B cell (primary cell): ENCODE results near the gene HOXA4. TPM values are rescaled to one million over a fixed set of nuclear protein-coding genes. Genes with fewer than 3 reads are reported as not detected.

Experiments used
- ATAC-seq: fragments of 200-7000 bp; cut with Tn5 transposase; one replicate; pipeline ENCODE4 v1.10.0; 2021; ENCODE audit warnings: low read depth, mild to moderate bottlenecking, moderate number of reproducible peaks, moderate library complexity
- CTCF ChIA-PET: fragments of 350-600 bp; sonication (Branson Sonifier 250); formaldehyde crosslinking; loops from one replicate; lab custom pipeline; 2021; ENCODE audit warnings: antibody characterized with exemption, inconsistent platforms; lab: Charles Lee
- POLR2A ChIA-PET: fragments of 350-600 bp; sonication (Branson Sonifier 250); formaldehyde crosslinking; loops from one replicate; lab custom pipeline; 2021; ENCODE audit warnings: antibody characterized with exemption; lab: Charles Lee
- DNase-seq: peaks from one replicate; pipeline ENCODE4 v3.0.0; 2013
- H2AFZ ChIP-seq: 2 replicates; pipeline ENCODE4 v1.6.1; 2012; ENCODE audit warnings: mild to moderate bottlenecking, low read depth, low read length; ENCODE audit not compliant: insufficient read depth, poor library complexity, severe bottlenecking
- H3K27ac ChIP-seq, 2 donors: 1 replicate in 1 of 2; 2 replicates in 1 of 2; pipeline ENCODE4 v1.5.1; 2012 to 2013; ENCODE audit warnings: low read length in 2 of 2, mild to moderate bottlenecking in 2 of 2, moderate library complexity in 1 of 2
- H3K27me3 ChIP-seq, 4 experiments: fragments of 200-600 bp in 1 of 4; sonication (generic) in 1 of 4; replicated peaks in 1 of 4; 1 replicate in 2 of 4; 2 replicates in 2 of 4; pipeline versions ENCODE4 v1.6.1 to v1.7.0; 2013 to 2016; ENCODE audit warnings: low read length in 3 of 4, mild to moderate bottlenecking in 2 of 4, mixed read lengths in 1 of 4, moderate library complexity in 1 of 4; ENCODE audit not compliant: insufficient read depth in 4 of 4, control insufficient read depth in 3 of 4; ENCODE audit errors: control extremely low read depth in 1 of 4
- H3K36me3 ChIP-seq, 2 experiments: replicated peaks in 1 of 2; 1 replicate in 1 of 2; 2 replicates in 1 of 2; pipeline versions ENCODE4 v1.6.1 to v1.7.1; 2013; ENCODE audit warnings: low read length in 1 of 2; ENCODE audit not compliant: insufficient read depth in 2 of 2, control insufficient read depth in 1 of 2; ENCODE audit errors: control extremely low read depth in 1 of 2, extremely low read depth in 1 of 2
- H3K4me1 ChIP-seq, 2 donors: fragments of 200-600 bp in 1 of 2; sonication (generic) in 1 of 2; 1 replicate in 1 of 2; 2 replicates in 1 of 2; pipeline versions ENCODE4 v1.5.1 to v1.6.1; 2013 to 2017; ENCODE audit warnings: low read length in 2 of 2; ENCODE audit not compliant: control insufficient read depth in 2 of 2, insufficient read depth in 2 of 2
- H3K4me2 ChIP-seq: replicated peaks from 2 replicates; pipeline ENCODE3; 2012; ENCODE audit warnings: mild to moderate bottlenecking, low read depth, low read length; ENCODE audit not compliant: poor library complexity, severe bottlenecking
- H3K4me3 ChIP-seq, 5 experiments: fragments of 200-600 bp in 1 of 5; sonication (generic) in 1 of 5; 1 replicate in 3 of 5; 2 replicates in 2 of 5; pipeline versions ENCODE4 v1.5.1 to v1.7.0; 2011 to 2016; ENCODE audit warnings: low read length in 4 of 5, mild to moderate bottlenecking in 4 of 5, low read depth in 2 of 5, control low read depth in 1 of 5, moderate library complexity in 1 of 5; ENCODE audit not compliant: insufficient read depth in 1 of 5; ENCODE audit errors: control extremely low read depth in 1 of 5, extremely low read depth in 1 of 5
- H3K79me2 ChIP-seq: fragments of 200-600 bp; sonication (generic); one replicate; pipeline ENCODE4 v1.6.0; 2016; ENCODE audit warnings: low read length; ENCODE audit not compliant: control insufficient read depth, insufficient read depth
- H3K9ac ChIP-seq: fragments of 200-600 bp; sonication (generic); 2 replicates; pipeline ENCODE4 v1.6.1; 2017; ENCODE audit warnings: mild to moderate bottlenecking, low read length, moderate library complexity
- H3K9me3 ChIP-seq, 3 donors: one replicate each; pipeline versions ENCODE4 v1.6.1 to v1.7.1; 2013; ENCODE audit warnings: low read length in 2 of 3; ENCODE audit not compliant: control insufficient read depth in 2 of 3, insufficient read depth in 1 of 3; ENCODE audit errors: control extremely low read depth in 1 of 3
- H4K20me1 ChIP-seq: 2 replicates; pipeline ENCODE4 v1.6.0; 2012; ENCODE audit warnings: mild to moderate bottlenecking, low read length; ENCODE audit not compliant: insufficient read depth, control insufficient read depth, poor library complexity, severe bottlenecking
- H3K27ac Mint-ChIP-seq: one replicate; pipeline ENCODE4 v1.8.0; 2021; ENCODE audit warnings: mixed read lengths
- H3K27me3 Mint-ChIP-seq: one replicate; pipeline ENCODE4 v1.8.0; 2021; ENCODE audit warnings: mixed read lengths
- H3K4me1 Mint-ChIP-seq: one replicate; pipeline ENCODE4 v1.8.0; 2021; ENCODE audit warnings: mixed read lengths
- H3K4me3 Mint-ChIP-seq: one replicate; pipeline ENCODE4 v1.8.0; 2021; ENCODE audit warnings: mixed read lengths
- H3K9me3 Mint-ChIP-seq: one replicate; pipeline ENCODE4 v1.8.0; 2022; ENCODE audit warnings: mixed read lengths; ENCODE audit not compliant: insufficient read depth
- EZH2 ChIP-seq: IDR thresholded peaks from 2 replicates; pipeline ENCODE4 v1.6.1; 2012; ENCODE audit warnings: borderline replicate concordance, low read depth, mild to moderate bottlenecking, moderate library complexity, low read length; ENCODE audit not compliant: insufficient read depth, poor library complexity, severe bottlenecking
- WGBS: methylation state at CpG from one replicate; pipeline ENCODE4 v1.1.5; 2013; ENCODE audit warnings: missing lambda C conversion rate; ENCODE audit not compliant: insufficient coverage; 5-methylcytosine and 5-hydroxymethylcytosine counted together
- intact Hi-C: fragments of 100-400 bp; cut with micrococcal nuclease; formaldehyde crosslinking; loops from one replicate; pipeline ENCODE4 v1.10.0; 2022
- polyA plus RNA-seq: library from polyadenylated mRNA; depleted of rRNA; stranded (reverse); fragments of >200 nt; gene quantifications from 2 replicates; pipeline ENCODE4 v1.2.3, GENCODE V29; 2012
- total RNA-seq, 2 donors: library from RNA; stranded (reverse); fragments of 120-200 nt in 1 of 2; gene quantifications; 1 replicate in 1 of 2; 2 replicates in 1 of 2; pipeline versions ENCODE4 v1.2.3 to v1.2.4, GENCODE V29; 2013 to 2022
- TF ChIP-seq, protein P1 (sequence below): fragments of 200-600 bp; IDR thresholded peaks from one replicate; pipeline ENCODE4 v1.8.0; 2022; ENCODE audit warnings: antibody characterized with exemption, mild to moderate bottlenecking

HOXA4 gene
- total and polyA plus RNA-seq, 2 donors (not counting 1 experiment from before 2014, with no cell fraction given): 0.30 TPM; not detected in 1

DNA sequence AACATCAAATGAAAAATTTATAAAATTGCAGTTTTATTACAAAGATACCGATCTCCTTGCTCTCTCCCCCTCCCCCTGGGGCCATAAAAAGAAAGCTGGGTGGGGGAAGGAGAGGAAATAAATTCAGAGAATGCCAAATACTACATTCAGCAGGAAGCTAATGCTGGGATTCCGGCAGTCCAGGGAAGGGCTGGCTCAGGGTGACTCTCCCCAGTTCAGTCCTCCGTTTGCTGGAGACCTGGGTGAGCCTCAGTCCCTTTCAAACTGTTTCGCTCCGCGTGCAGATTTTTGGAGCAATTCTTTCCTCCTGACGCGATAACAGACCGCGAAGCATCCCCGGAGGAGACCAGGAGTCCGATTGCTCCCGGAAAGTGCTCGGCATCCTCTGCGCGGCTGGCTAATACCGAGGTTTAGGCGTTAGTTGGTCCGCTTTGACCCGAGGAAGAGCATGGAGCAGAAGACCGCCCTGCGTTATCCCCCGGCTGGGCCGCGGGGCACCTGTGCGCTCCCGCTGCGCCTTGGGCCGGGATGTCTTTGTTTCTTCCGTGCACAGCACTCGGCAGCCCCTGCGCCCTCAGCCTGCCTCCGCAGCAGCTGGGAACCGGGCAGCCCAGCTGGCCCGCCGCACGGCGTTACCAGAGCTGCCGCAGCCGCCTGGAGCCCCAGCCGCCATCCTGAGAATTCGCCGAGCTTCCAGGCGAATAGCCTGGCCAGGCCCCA lies 24.2 kb downstream of the HOXA4 start:
- no peaks in the 10 kb centered on the region for H3K9me3 Mint-ChIP-seq
- CTCF ChIA-PET: interaction anchor here (1.0 to 1.7 kb wide), 2 partner anchors 33 to 55 kb away, joined by 3 to 4 read pairs; no protein-coding TSS in a partner anchor
- peaks cover 0 to 36% (median 0%) of the 10 kb centered on the region in 3 donors for H3K9me3 ChIP-seq

More for the DNA sequence above, 24.2 kb downstream of the HOXA4 start:
- intact Hi-C loops: no loop called here
- H3K27ac ChIP-seq: no peak overlapping the region
- H3K9ac ChIP-seq: no peak overlapping the region
- ATAC-seq (no peak), DNase-seq (no peak)
- H3K79me2 ChIP-seq: no peaks in the 10 kb centered on the region
- H3K4me2 ChIP-seq: no peak overlapping the region
- Mint-ChIP-seq H3K4me3 (no peak overlapping the region), H3K27me3 (peaks cover 44% of the 10 kb centered on the region), H3K4me1 (peaks cover 18% of the 10 kb centered on the region), H3K27ac (no peak overlapping the region)
- WGBS: 95% methylated on average over 43 of the region's 44 CpGs
- no peak overlapping the region for H3K4me3 ChIP-seq
- H4K20me1 ChIP-seq: no peaks in the 10 kb centered on the region
- no peak overlapping the region for H2AFZ ChIP-seq
- H3K36me3 ChIP-seq: no peaks in the 10 kb centered on the region
- TF ChIP-seq, protein P1, sequence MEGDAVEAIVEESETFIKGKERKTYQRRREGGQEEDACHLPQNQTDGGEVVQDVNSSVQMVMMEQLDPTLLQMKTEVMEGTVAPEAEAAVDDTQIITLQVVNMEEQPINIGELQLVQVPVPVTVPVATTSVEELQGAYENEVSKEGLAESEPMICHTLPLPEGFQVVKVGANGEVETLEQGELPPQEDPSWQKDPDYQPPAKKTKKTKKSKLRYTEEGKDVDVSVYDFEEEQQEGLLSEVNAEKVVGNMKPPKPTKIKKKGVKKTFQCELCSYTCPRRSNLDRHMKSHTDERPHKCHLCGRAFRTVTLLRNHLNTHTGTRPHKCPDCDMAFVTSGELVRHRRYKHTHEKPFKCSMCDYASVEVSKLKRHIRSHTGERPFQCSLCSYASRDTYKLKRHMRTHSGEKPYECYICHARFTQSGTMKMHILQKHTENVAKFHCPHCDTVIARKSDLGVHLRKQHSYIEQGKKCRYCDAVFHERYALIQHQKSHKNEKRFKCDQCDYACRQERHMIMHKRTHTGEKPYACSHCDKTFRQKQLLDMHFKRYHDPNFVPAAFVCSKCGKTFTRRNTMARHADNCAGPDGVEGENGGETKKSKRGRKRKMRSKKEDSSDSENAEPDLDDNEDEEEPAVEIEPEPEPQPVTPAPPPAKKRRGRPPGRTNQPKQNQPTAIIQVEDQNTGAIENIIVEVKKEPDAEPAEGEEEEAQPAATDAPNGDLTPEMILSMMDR: no peak
- no peak for TF ChIP-seq EZH2
- POLR2A ChIA-PET: no interaction called here
- H3K4me1 ChIP-seq: peaks cover 13 to 19% of the 10 kb centered on the region in 2 donors
- peaks cover 0 to 42% (median 32%) of the 10 kb centered on the region in 4 experiments for H3K27me3 ChIP-seq
